Measurements from ENCODE around the gene TNRC6C.

Gene TNRC6C

GRCh38 chr17:78142119-78142861 is 183.8 kb downstream of the TNRC6C start:
- DNase-seq, result no peak

- no peak for DNase-seq
Measured at GRCh38 chr17:78143214-78144146, 185.0 kb downstream of the TNRC6C start.

- DNase-seq, result no peak
Measured at GRCh38 chr17:78144147-78144719, 185.7 kb downstream of the TNRC6C start.

- no peak for DNase-seq
Measured at GRCh38 chr17:78144736-78145641, 186.5 kb downstream of the TNRC6C start.

- DNase-seq, result no peak
Measured at GRCh38 chr17:78146471-78146869, 188.0 kb downstream of the TNRC6C start.

GRCh38 chr17:78146881-78147280 is 188.4 kb downstream of the TNRC6C start:
- no peak for DNase-seq

GRCh38 chr17:78147315-78147998 is 189.0 kb downstream of the TNRC6C start:
- DNase-seq, result no peak

- DNase-seq, result no peak
Measured at GRCh38 chr17:78148286-78149016, 189.9 kb downstream of the TNRC6C start.

GRCh38 chr17:78151514-78152008 is 193.1 kb downstream of the TNRC6C start:
- no peak for DNase-seq

- no peak for DNase-seq
Measured at GRCh38 chr17:78154903-78155811, 196.7 kb downstream of the TNRC6C start.

Data from activated CD4-positive, CD25-positive, alpha-beta regulatory T cell (primary cell).